Tibial nerve (tissue), 4 donors: ENCODE measurements around the gene BRICD5. TPM values are rescaled to one million over a fixed set of nuclear protein-coding genes. Genes with fewer than 3 reads are reported as not detected.

Source experiments
- DNase-seq, 2 donors: peaks; one replicate each; pipeline ENCODE4 v3.0.0-alpha.2; 2019; ENCODE audit warnings: low spot score in 2 of 2
- H3K27ac ChIP-seq, 4 donors: fragments of 200-600 bp; sonication (generic) in 3 of 4; one replicate each; pipeline ENCODE4 v1.5.1; 2017 to 2019; ENCODE audit warnings: mild to moderate bottlenecking in 1 of 4
- H3K27me3 ChIP-seq, 2 donors: fragments of 200-600 bp; sonication (generic) in 1 of 2; one replicate each; pipeline versions ENCODE4 v1.5.1 to v1.6.0; 2017 to 2019
- H3K36me3 ChIP-seq, 3 donors: fragments of 200-600 bp; sonication (generic); one replicate each; pipeline ENCODE4 v1.5.1; 2018 to 2019
- H3K4me1 ChIP-seq, 4 donors: fragments of 200-600 bp; sonication (generic) in 3 of 4; one replicate each; pipeline ENCODE4 v1.5.1; 2017 to 2019
- H3K4me3 ChIP-seq, 4 donors: fragments of 200-600 bp; sonication (generic) in 3 of 4; one replicate each; pipeline ENCODE4 v1.5.1; 2017 to 2019; ENCODE audit warnings: mild to moderate bottlenecking in 1 of 4, moderate library complexity in 1 of 4
- H3K9me3 ChIP-seq, 4 donors: fragments of 200-600 bp; sonication (generic) in 3 of 4; one replicate each; pipeline ENCODE4 v1.5.1; 2017 to 2019
- EP300 ChIP-seq, 2 donors: sonication (generic); formaldehyde crosslinking; IDR thresholded peaks; one replicate each; pipeline ENCODE4 v1.6.1; 2017; ENCODE audit warnings: antibody characterized with exemption in 2 of 2, mild to moderate bottlenecking in 1 of 2
- POLR2A ChIP-seq, 2 donors: fragments of 450-650 bp; IDR thresholded peaks; one replicate each; pipeline ENCODE4 v1.6.1; 2017; ENCODE audit warnings: antibody characterized with exemption in 2 of 2, mild to moderate bottlenecking in 2 of 2, moderate library complexity in 2 of 2
- WGBS, 2 donors: methylation state at CpG; one replicate each; pipeline ENCODE4 v1.1.5; 2018; 5-methylcytosine and 5-hydroxymethylcytosine counted together
- total RNA-seq, 4 donors: library from RNA; depleted of rRNA; stranded (reverse); fragments of >200 nt; gene quantifications; one replicate each; pipeline ENCODE4 v1.1.0, GENCODE V29; 2016

The BRICD5 gene
- total RNA-seq, 4 donors from 2014 or later: 19.8 to 203 (median 24.4) TPM

- H3K27me3 ChIP-seq: no peaks in the 10 kb centered on the region
- DNase-seq: peak; percentile 58 to 65
- WGBS, 2 donors: 33 to 52% methylated on average over 15 to 20 of the region's 20 CpGs
Observed at GRCh38 chr16:2160915-2161551, 49.6 kb downstream of the BRICD5 start.

More at GRCh38 chr16:2160915-2161551, 49.6 kb downstream of the BRICD5 start:
- Histone ChIP-seq H3K27ac (peak overlapping the region; percentile 71 to 96 (median 85)), H3K9me3 (no peaks in the 10 kb centered on the region), H3K4me3 (peak overlapping the region in 1 of 4 donors; percentile 9), H3K4me1 (peaks cover 0 to 68% (median 49%) of the 10 kb centered on the region in 4 donors), H3K36me3 (peaks cover 0 to 14% (median 0%) of the 10 kb centered on the region in 3 donors)
- TF ChIP-seq EP300 (IDR thresholded peaks at IDR 0.05) (peak in 1 of 2 donors; percentile 53), POLR2A (IDR thresholded peaks at IDR 0.05) (no peak)

Other genes starting within 250 kb of the BRICD5 start
- 1,000 to 10,000 TPM; 1,591 to 3,468 (median 1,745) TPM for gene RPS2, start 246.0 kb downstream of the BRICD5 start, total RNA-seq
- gene RNF151, start 244.0 kb downstream of the BRICD5 start, total RNA-seq: not detected
- 10 to 100 TPM; 37.6 to 70.8 (median 46.2) TPM for gene TBL3, start 238.8 kb downstream of the BRICD5 start, total RNA-seq
- 1 to 10 TPM in 1 of 4 donors, not detected in 3; 3.9 TPM for gene NOXO1, start 229.4 kb downstream of the BRICD5 start, total RNA-seq
- gene GFER, start 226.7 kb downstream of the BRICD5 start, total RNA-seq: 10 to 100 TPM; 13.4 to 20.2 (median 18.1) TPM
- 1 to 10 TPM in 1 of 4 donors, not detected in 3; 3.9 TPM for gene SYNGR3, start 220.9 kb downstream of the BRICD5 start, total RNA-seq
- gene ZNF598, start 201.0 kb downstream of the BRICD5 start, total RNA-seq: 10 to 100 TPM; 37.0 to 83.1 (median 49.2) TPM
- 1 to 10 TPM in 2 of 4 donors, not detected in 2; 3.0 to 3.1 TPM for gene NPW, start 191.1 kb downstream of the BRICD5 start, total RNA-seq
- 10 to 100 TPM; 54.7 to 83.1 (median 64.9) TPM for gene NHERF2, start 184.0 kb downstream of the BRICD5 start, total RNA-seq
- gene NTHL1, start 163.0 kb downstream of the BRICD5 start, total RNA-seq: 10 to 100 TPM; 22.8 to 56.7 (median 28.1) TPM
- gene TSC2, start 162.9 kb downstream of the BRICD5 start, total RNA-seq: 100 to 1,000 TPM in 2 of 4 donors, 10 to 100 TPM in 2; 75.4 to 507 (median 111) TPM
- gene PKD1, start 75.0 kb downstream of the BRICD5 start, total RNA-seq: 100 to 1,000 TPM; 207 to 542 (median 381) TPM
- not detected for gene RAB26, start 62.2 kb downstream of the BRICD5 start, total RNA-seq
- gene TRAF7, start 55.1 kb downstream of the BRICD5 start, total RNA-seq: 10 to 100 TPM; 29.1 to 53.7 (median 38.4) TPM
- gene CASKIN1, start 14.3 kb downstream of the BRICD5 start, total RNA-seq: under 1 TPM in 3 of 4 donors, not detected in 1; 0.20 to 0.63 (median 0.30) TPM
- 10 to 100 TPM; 28.8 to 73.8 (median 43.8) TPM for gene MLST8, start 5.4 kb downstream of the BRICD5 start, total RNA-seq
- gene PGP, start 4.0 kb upstream of the BRICD5 start, total RNA-seq: 10 to 100 TPM; 13.1 to 27.0 (median 23.2) TPM
- gene E4F1, start 12.7 kb upstream of the BRICD5 start, total RNA-seq: 10 to 100 TPM; 30.6 to 60.6 (median 45.2) TPM
- gene DNASE1L2, start 25.6 kb upstream of the BRICD5 start, total RNA-seq: 1 to 10 TPM in 1 of 4 donors, under 1 TPM in 3; 0.39 to 5.4 (median 0.64) TPM
- gene ECI1, start 40.7 kb upstream of the BRICD5 start, total RNA-seq: 10 to 100 TPM; 74.3 to 94.7 (median 81.5) TPM
- 100 to 1,000 TPM; 101 to 127 (median 114) TPM for gene RNPS1, start 57.3 kb upstream of the BRICD5 start, total RNA-seq
- gene ABCA3, start 129.9 kb upstream of the BRICD5 start, total RNA-seq: 10 to 100 TPM; 14.9 to 22.2 (median 15.8) TPM
- 1 to 10 TPM; 1.6 to 3.0 (median 2.0) TPM for gene CCNF, start 218.6 kb upstream of the BRICD5 start, total RNA-seq
- 1 to 10 TPM in 3 of 4 donors, not detected in 1; 1.3 to 2.5 (median 1.8) TPM for gene TEDC2, start 249.2 kb upstream of the BRICD5 start, total RNA-seq